ENCODE data around the gene TMED3. TPM values are rescaled to one million over a fixed set of nuclear protein-coding genes. Genes with fewer than 3 reads are reported as not detected.

Gene TMED3
- polyA plus RNA-seq, 3 donors: 27.8 to 47.5 (median 42.5) TPM

- Mint-ChIP-seq H3K9me3 (peaks cover 0 to 2% (median 0%) of the 10 kb centered on the region in 7 donors), H3K27ac (no peak overlapping the region), H3K4me1 (peaks cover 6% of the 10 kb centered on the region), H3K4me3 (no peak overlapping the region), H3K27me3 (ENCODE audit: low read depth in 3 of 3) (no peaks in the 10 kb centered on the region), H3K36me3 (peaks cover 0 to 2% of the 10 kb centered on the region in 2 donors)
- Histone ChIP-seq H3K4me3 (replicated peaks in 1 of 3; ENCODE audit: low read depth in 2 of 3, low read length in 3 of 3) (no peak overlapping the region), H3K9me3 (replicated peaks in 1 of 2; ENCODE audit: control insufficient read depth in 1 of 2, insufficient read depth in 1 of 2, low read length in 2 of 2) (no peaks in the 10 kb centered on the region), H3K4me2 (replicated peaks; ENCODE audit: extremely low read depth, low read length, poor library complexity, severe bottlenecking) (no peak overlapping the region), H3K27ac (ENCODE audit: low read depth in 1 of 2, low read length in 2 of 2) (no peak overlapping the region), H3K36me3 (replicated peaks in 1 of 2; ENCODE audit: control insufficient read depth in 1 of 2, insufficient read depth in 2 of 2, low read length in 2 of 2) (no peaks in the 10 kb centered on the region), H3K27me3 (ENCODE audit: control insufficient read depth in 2 of 2, insufficient read depth in 2 of 2, low read length in 2 of 2) (no peaks in the 10 kb centered on the region), H2AFZ (ENCODE audit: insufficient read depth, low read depth, low read length, poor library complexity, severe bottlenecking) (no peak overlapping the region), H3K79me2 (ENCODE audit: insufficient read depth, low read length) (no peaks in the 10 kb centered on the region), H3K9ac (ENCODE audit: insufficient read depth, low read length, poor library complexity, severe bottlenecking) (no peak overlapping the region), H4K20me1 (ENCODE audit: insufficient read depth, low read length) (no peaks in the 10 kb centered on the region), H3K4me1 (ENCODE audit: control insufficient read depth in 1 of 2, insufficient read depth in 2 of 2, low read length in 2 of 2) (peaks cover 7 to 8% of the 10 kb centered on the region in 2 donors)
- DNase-seq: no peak
- WGBS (ENCODE audit: insufficient coverage): 100% methylated on average over 3 of the region's 3 CpGs
- intact Hi-C loops (cut with micrococcal nuclease): no loop called here
- no peak for TF ChIP-seq CTCF (IDR thresholded peaks at IDR 0.05)
These were observed 47.2 kb downstream of the TMED3 start for GRCh38 chr15:79358069-79358468.

- H3K4me2 ChIP-seq (replicated peaks; ENCODE audit: extremely low read depth, low read length, poor library complexity, severe bottlenecking): no peak overlapping the region
- no peak overlapping the region for H3K9ac ChIP-seq (ENCODE audit: insufficient read depth, low read length, poor library complexity, severe bottlenecking)
- H3K4me3 ChIP-seq (replicated peaks in 1 of 3; ENCODE audit: low read depth in 2 of 3, low read length in 3 of 3): no peak overlapping the region
- Mint-ChIP-seq H3K4me3 (no peak overlapping the region), H3K36me3 (no peaks in the 10 kb centered on the region), H3K27me3 (ENCODE audit: low read depth in 3 of 3) (peaks cover 0 to 3% (median 0%) of the 10 kb centered on the region in 3 donors), H3K27ac (no peak overlapping the region), H3K4me1 (no peaks in the 10 kb centered on the region), H3K9me3 (peaks cover 0 to 2% (median 0%) of the 10 kb centered on the region in 7 donors)
- intact Hi-C loops (cut with micrococcal nuclease): no loop called here
- H3K27ac ChIP-seq (ENCODE audit: low read depth in 1 of 2, low read length in 2 of 2): no peak overlapping the region
- H3K36me3 ChIP-seq (replicated peaks in 1 of 2; ENCODE audit: control insufficient read depth in 1 of 2, insufficient read depth in 2 of 2, low read length in 2 of 2): no peaks in the 10 kb centered on the region
- 98% methylated on average over 5 of the region's 9 CpGs for WGBS (ENCODE audit: insufficient coverage)
- H3K27me3 ChIP-seq (ENCODE audit: control insufficient read depth in 2 of 2, insufficient read depth in 2 of 2, low read length in 2 of 2): no peaks in the 10 kb centered on the region
- H2AFZ ChIP-seq (ENCODE audit: insufficient read depth, low read depth, low read length, poor library complexity, severe bottlenecking): no peak overlapping the region
- H3K79me2 ChIP-seq (ENCODE audit: insufficient read depth, low read length): no peaks in the 10 kb centered on the region
- H3K4me1 ChIP-seq (ENCODE audit: control insufficient read depth in 1 of 2, insufficient read depth in 2 of 2, low read length in 2 of 2): no peaks in the 10 kb centered on the region
- H4K20me1 ChIP-seq (ENCODE audit: insufficient read depth, low read length): no peaks in the 10 kb centered on the region
- no peak for DNase-seq
- no peaks in the 10 kb centered on the region for H3K9me3 ChIP-seq (replicated peaks in 1 of 2; ENCODE audit: control insufficient read depth in 1 of 2, insufficient read depth in 1 of 2, low read length in 2 of 2)
- no peak for TF ChIP-seq CTCF (IDR thresholded peaks at IDR 0.05)
These were observed 53.8 kb downstream of the TMED3 start for GRCh38 chr15:79364571-79365240.
